Loucy (cell line): ENCODE results near the gene SHROOM3.

Source experiments
- H2AFZ ChIP-seq: fragments of 200-600 bp; sonication (generic); 2 replicates; pipeline ENCODE4 v1.6.0; 2016; ENCODE audit warnings: antibody characterized with exemption, mild to moderate bottlenecking, low read length, moderate library complexity
- H3F3A ChIP-seq: fragments of 200-600 bp; 2 replicates; pipeline ENCODE4 v1.6.0; 2016; ENCODE audit warnings: antibody characterized with exemption, low read depth, mild to moderate bottlenecking
- H3K27me3 ChIP-seq: fragments of 200-600 bp; sonication (generic); 2 replicates; pipeline ENCODE4 v1.6.1; 2014; ENCODE audit warnings: low read length, mild to moderate bottlenecking; ENCODE audit not compliant: insufficient read depth, poor library complexity, severe bottlenecking
- H3K36me3 ChIP-seq: fragments of 200-600 bp; sonication (generic); 2 replicates; pipeline ENCODE4 v1.6.1; 2016; ENCODE audit warnings: low read length; ENCODE audit not compliant: insufficient read depth
- H3K4me1 ChIP-seq: fragments of 200-600 bp; sonication (generic); 2 replicates; pipeline ENCODE4 v1.5.1; 2014; ENCODE audit warnings: low read length, mild to moderate bottlenecking; ENCODE audit not compliant: insufficient read depth, poor library complexity, severe bottlenecking
- H3K4me2 ChIP-seq: fragments of 200-600 bp; sonication (generic); 2 replicates; pipeline ENCODE4 v1.6.0; 2014; ENCODE audit warnings: antibody characterized with exemption, low read length, low read depth, mild to moderate bottlenecking; ENCODE audit not compliant: poor library complexity, severe bottlenecking
- H3K4me3 ChIP-seq: fragments of 200-600 bp; sonication (generic); 2 replicates; pipeline ENCODE4 v1.5.1; 2014; ENCODE audit warnings: low read length, mild to moderate bottlenecking, mixed read lengths; ENCODE audit not compliant: poor library complexity, severe bottlenecking
- H3K79me2 ChIP-seq: fragments of 200-600 bp; sonication (generic); 2 replicates; pipeline ENCODE4 v1.6.1; 2014; ENCODE audit warnings: low read length; ENCODE audit not compliant: insufficient read depth
- H3K9ac ChIP-seq: fragments of 200-600 bp; sonication (generic); 2 replicates; pipeline ENCODE4 v1.6.0; 2014; ENCODE audit warnings: mild to moderate bottlenecking, low read depth, low read length, moderate library complexity; ENCODE audit not compliant: poor library complexity, severe bottlenecking
- H3K9me2 ChIP-seq: fragments of 200-600 bp; sonication (generic); replicated peaks from 2 replicates; pipeline ENCODE4 v1.6.1; 2016; ENCODE audit warnings: low read depth, low read length, mixed read lengths
- H3K9me3 ChIP-seq: fragments of 200-600 bp; sonication (generic); 2 replicates; pipeline ENCODE4 v1.6.1; 2014; ENCODE audit warnings: mild to moderate bottlenecking, antibody characterized with exemption, low read length, low read depth; ENCODE audit not compliant: insufficient read depth
- H4K20me1 ChIP-seq: fragments of 200-600 bp; sonication (generic); 2 replicates; pipeline ENCODE4 v1.6.0; 2014; ENCODE audit warnings: antibody characterized with exemption, low read length, mild to moderate bottlenecking; ENCODE audit not compliant: insufficient read depth, poor library complexity, severe bottlenecking
- CTCF ChIP-seq: fragments of 200-600 bp; sonication (generic); conservative IDR thresholded peaks from 2 replicates; pipeline ENCODE4 v1.5.1; 2014; ENCODE audit warnings: mild to moderate bottlenecking, antibody characterized with exemption, low read length
- EZH2phosphoT487 ChIP-seq: fragments of 200-600 bp; IDR thresholded peaks from 2 replicates; pipeline ENCODE4 v1.6.1; 2018; ENCODE audit warnings: antibody characterized with exemption, mild to moderate bottlenecking, moderate library complexity, borderline replicate concordance

The SHROOM3 gene

GRCh38 chr4:76641351-76641750, 206.3 kb downstream of the SHROOM3 start:
- Histone ChIP-seq H3K4me2 (no peak overlapping the region), H3K36me3 (no peaks in the 10 kb centered on the region), H3K9me2 (no peaks in the 10 kb centered on the region), H3K79me2 (no peaks in the 10 kb centered on the region), H3K4me1 (no peaks in the 10 kb centered on the region), H3K4me3 (no peak overlapping the region), H3F3A (no peaks in the 10 kb centered on the region), H4K20me1 (no peaks in the 10 kb centered on the region), H3K9me3 (no peaks in the 10 kb centered on the region), H2AFZ (no peak overlapping the region), H3K27me3 (no peaks in the 10 kb centered on the region), H3K9ac (no peak overlapping the region)
- TF ChIP-seq CTCF (no peak), EZH2phosphoT487 (no peak)

GRCh38 chr4:76641758-76642157, 206.7 kb downstream of the SHROOM3 start:
- TF ChIP-seq EZH2phosphoT487 (no peak), CTCF (no peak)
- no peaks in the 10 kb centered on the region for H3K4me1 ChIP-seq
- no peaks in the 10 kb centered on the region for H3F3A ChIP-seq
- H3K9me2 ChIP-seq, result no peaks in the 10 kb centered on the region
- H3K9me3 ChIP-seq, result no peaks in the 10 kb centered on the region
- no peak overlapping the region for H2AFZ ChIP-seq
- H3K27me3 ChIP-seq, result no peaks in the 10 kb centered on the region
- H3K9ac ChIP-seq, result no peak overlapping the region
- no peak overlapping the region for H3K4me2 ChIP-seq
- H3K36me3 ChIP-seq, result no peaks in the 10 kb centered on the region
- H4K20me1 ChIP-seq, result no peaks in the 10 kb centered on the region
- H3K79me2 ChIP-seq, result no peaks in the 10 kb centered on the region
- H3K4me3 ChIP-seq, result no peak overlapping the region

- no peaks in the 10 kb centered on the region for H3F3A ChIP-seq
- H2AFZ ChIP-seq, result no peak overlapping the region; the same call in 1 of the 2 replicates
- H3K4me3 ChIP-seq, result no peak overlapping the region
- no peaks in the 10 kb centered on the region for H4K20me1 ChIP-seq
- no peaks in the 10 kb centered on the region for H3K9me3 ChIP-seq
- H3K79me2 ChIP-seq, result no peaks in the 10 kb centered on the region
- H3K4me1 ChIP-seq, result no peaks in the 10 kb centered on the region
- TF ChIP-seq EZH2phosphoT487, result no peak
- no peak for TF ChIP-seq CTCF
- H3K9ac ChIP-seq, result no peak overlapping the region
- H3K4me2 ChIP-seq, result no peak overlapping the region
- no peaks in the 10 kb centered on the region for H3K36me3 ChIP-seq
- no peaks in the 10 kb centered on the region for H3K27me3 ChIP-seq
- H3K9me2 ChIP-seq, result no peaks in the 10 kb centered on the region
These were observed 209.9 kb downstream of the SHROOM3 start for GRCh38 chr4:76644831-76645485.
